NCI-H2107 (cell line): ENCODE data around the gene PSME1.
"Not testable (repeated sequence)": the region's sequence is repeated elsewhere in the genome, so short reads cannot be mapped to it uniquely, and the experiment has no call there.

ENCODE experiments used
- DNase-seq: peaks from one replicate; lab custom pipeline; 2025; lab: John Stamatoyannopoulos, UW

PSME1 gene

GRCh38 chr14:24105609-24106239 is 30.3 kb upstream of the PSME1 start:
- DNase-seq: not testable (repeated sequence)

GRCh38 chr14:24106672-24107271 is 29.2 kb upstream of the PSME1 start:
- no peak for DNase-seq

GRCh38 chr14:24108336-24108874 is 27.6 kb upstream of the PSME1 start:
- DNase-seq: no peak

- no peak for DNase-seq
Measured at GRCh38 chr14:24110060-24110459, 25.9 kb upstream of the PSME1 start.

GRCh38 chr14:24110523-24110922 is 25.5 kb upstream of the PSME1 start:
- DNase-seq: no peak

- no peak for DNase-seq
Measured at GRCh38 chr14:24113379-24113800, 22.6 kb upstream of the PSME1 start.

- peak; percentile 72 for DNase-seq
Measured at GRCh38 chr14:24113801-24114531, 22.0 kb upstream of the PSME1 start.

- peak; percentile 100 for DNase-seq
Measured at GRCh38 chr14:24114532-24115421, 21.2 kb upstream of the PSME1 start, which contains the start of the genes DCAF11 and NRL. DCAF11 (plus strand) TSS chr14:24114777; CDS start chr14:24115595, 818 bp downstream. NRL (minus strand) TSS chr14:24114949; CDS start chr14:24082848, 32,101 bp downstream.

- no peak for DNase-seq
Measured at GRCh38 chr14:24115422-24116127, 20.4 kb upstream of the PSME1 start.

GRCh38 chr14:24116128-24116814 is 19.7 kb upstream of the PSME1 start:
- DNase-seq: no peak

GRCh38 chr14:24117179-24117578 is 18.8 kb upstream of the PSME1 start:
- no peak for DNase-seq

- DNase-seq: no peak
Measured at GRCh38 chr14:24119691-24120090, 16.3 kb upstream of the PSME1 start.

- DNase-seq: no peak
Measured at GRCh38 chr14:24121210-24121609, 14.8 kb upstream of the PSME1 start.

GRCh38 chr14:24122416-24122815 is 13.6 kb upstream of the PSME1 start:
- DNase-seq: no peak

- no peak for DNase-seq
Measured at GRCh38 chr14:24122898-24123297, 13.1 kb upstream of the PSME1 start.

GRCh38 chr14:24123424-24124417 is 12.3 kb upstream of the PSME1 start:
- no peak for DNase-seq

GRCh38 chr14:24126939-24127338 is 9.1 kb upstream of the PSME1 start:
- DNase-seq: no peak

- no peak for DNase-seq
Measured at GRCh38 chr14:24127673-24128072, 8.3 kb upstream of the PSME1 start.

GRCh38 chr14:24129410-24129998 is 6.5 kb upstream of the PSME1 start:
- no peak for DNase-seq
